Vagina (tissue), 2 donors: ENCODE results near the gene KDM5B. TPM values are rescaled to one million over a fixed set of nuclear protein-coding genes. Genes with fewer than 3 reads are reported as not detected.

Experiments used
- DNase-seq, 2 donors: peaks; one replicate each; pipeline ENCODE4 v3.0.0-alpha.2; 2017; ENCODE audit errors: extremely low spot score in 2 of 2
- H3K27ac ChIP-seq: fragments of 200-600 bp; sonication (generic); one replicate; pipeline ENCODE4 v1.5.1; 2019
- H3K27me3 ChIP-seq: fragments of 200-600 bp; sonication (generic); one replicate; pipeline ENCODE4 v1.5.1; 2019
- H3K36me3 ChIP-seq, 2 donors: fragments of 200-600 bp; sonication (generic); one replicate each; pipeline ENCODE4 v1.5.1; 2017 to 2019
- H3K4me1 ChIP-seq: fragments of 200-600 bp; sonication (generic); one replicate; pipeline ENCODE4 v1.5.1; 2019
- H3K4me3 ChIP-seq, 2 donors: fragments of 200-600 bp; sonication (generic); 1 replicate in 1 of 2; 2 replicates in 1 of 2; pipeline ENCODE4 v1.5.1; 2016 to 2019
- H3K9me3 ChIP-seq: fragments of 200-600 bp; sonication (generic); one replicate; pipeline ENCODE4 v1.5.1; 2019
- CTCF ChIP-seq, 3 experiments: fragments of 450-650 bp in 2 of 3; fragments of 200-600 bp in 1 of 3; sonication (generic) in 1 of 3; IDR thresholded peaks; one replicate each; pipeline ENCODE4 v1.5.1; 2017 to 2019; ENCODE audit warnings: antibody characterized with exemption in 3 of 3, mild to moderate bottlenecking in 2 of 3, moderate library complexity in 2 of 3
- POLR2A ChIP-seq, 2 donors: fragments of 450-650 bp; IDR thresholded peaks; one replicate each; pipeline ENCODE4 v1.6.1; 2017; ENCODE audit warnings: antibody characterized with exemption in 2 of 2, mild to moderate bottlenecking in 2 of 2, moderate library complexity in 2 of 2
- POLR2AphosphoS5 ChIP-seq, 2 donors: sonication (generic); formaldehyde crosslinking; IDR thresholded peaks; one replicate each; pipeline ENCODE4 v1.9.0; 2017; ENCODE audit warnings: antibody characterized with exemption in 2 of 2, mild to moderate bottlenecking in 2 of 2, low read depth in 1 of 2; ENCODE audit not compliant: insufficient read depth in 1 of 2
- intact Hi-C: fragments of 100-400 bp; cut with DNase I; formaldehyde crosslinking; loops from one replicate; pipeline ENCODE4 v1.15.1; 2023
- total RNA-seq: library from RNA; depleted of rRNA; stranded (reverse); fragments of >200 nt; gene quantifications from one replicate; pipeline ENCODE4 v1.2.3, GENCODE V29; 2016

Gene KDM5B
- total RNA-seq, 1 donor from 2014 or later: 99.4 TPM

GRCh38 chr1:202708456-202709275 is 99.6 kb downstream of the KDM5B start:
- H3K4me3 ChIP-seq: no peak overlapping the region
- peaks cover 7% of the 10 kb centered on the region for H3K27me3 ChIP-seq
- no peak for TF ChIP-seq CTCF (IDR thresholded peaks at IDR 0.05)
- TF ChIP-seq POLR2AphosphoS5 (IDR thresholded peaks at IDR 0.05; ENCODE audit: insufficient read depth in 1 of 2, low read depth in 1 of 2): no peak
- TF ChIP-seq POLR2A (IDR thresholded peaks at IDR 0.05): no peak
- no peak overlapping the region for H3K27ac ChIP-seq
- H3K4me1 ChIP-seq: peaks cover 18% of the 10 kb centered on the region
- no peaks in the 10 kb centered on the region for H3K9me3 ChIP-seq
- intact Hi-C loops: loop anchor here (2.0 to 10.0 kb wide), 2 partner anchors 16 to 374 kb away; no protein-coding TSS in a partner anchor
- no peak for DNase-seq
- H3K36me3 ChIP-seq: no peaks in the 10 kb centered on the region

GRCh38 chr1:202706851-202707250 is 101.4 kb downstream of the KDM5B start:
- H3K9me3 ChIP-seq: no peaks in the 10 kb centered on the region
- H3K4me3 ChIP-seq: no peak overlapping the region
- intact Hi-C loops: loop anchor here (10.0 kb wide), 1 partner anchor 372 kb away; no protein-coding TSS in a partner anchor
- no peak overlapping the region for H3K27ac ChIP-seq
- H3K36me3 ChIP-seq: no peaks in the 10 kb centered on the region
- peaks cover 11% of the 10 kb centered on the region for H3K27me3 ChIP-seq
- H3K4me1 ChIP-seq: peaks cover 18% of the 10 kb centered on the region
- no peak for TF ChIP-seq CTCF (IDR thresholded peaks at IDR 0.05)
- TF ChIP-seq POLR2AphosphoS5 (IDR thresholded peaks at IDR 0.05; ENCODE audit: insufficient read depth in 1 of 2, low read depth in 1 of 2): no peak
- no peak for TF ChIP-seq POLR2A (IDR thresholded peaks at IDR 0.05)
- no peak for DNase-seq

GRCh38 chr1:202704601-202705000 is 103.6 kb downstream of the KDM5B start:
- intact Hi-C loops: loop anchor here (2.0 to 10.0 kb wide), 2 partner anchors 50 to 370 kb away; no protein-coding TSS in a partner anchor
- TF ChIP-seq POLR2AphosphoS5 (IDR thresholded peaks at IDR 0.05; ENCODE audit: insufficient read depth in 1 of 2, low read depth in 1 of 2) (no peak), CTCF (IDR thresholded peaks at IDR 0.05) (no peak), POLR2A (IDR thresholded peaks at IDR 0.05) (no peak)
- H3K36me3 ChIP-seq: no peaks in the 10 kb centered on the region
- peaks cover 11% of the 10 kb centered on the region for H3K27me3 ChIP-seq
- no peak overlapping the region for H3K4me3 ChIP-seq
- no peak overlapping the region for H3K27ac ChIP-seq
- H3K4me1 ChIP-seq: peaks cover 7% of the 10 kb centered on the region
- no peaks in the 10 kb centered on the region for H3K9me3 ChIP-seq
- DNase-seq: no peak

- Histone ChIP-seq H3K4me3 (no peak overlapping the region), H3K9me3 (no peaks in the 10 kb centered on the region), H3K36me3 (no peaks in the 10 kb centered on the region), H3K27ac (no peak overlapping the region), H3K4me1 (no peaks in the 10 kb centered on the region), H3K27me3 (peaks cover 4% of the 10 kb centered on the region)
- TF ChIP-seq POLR2A (IDR thresholded peaks at IDR 0.05): no peak
- no peak for TF ChIP-seq POLR2AphosphoS5 (IDR thresholded peaks at IDR 0.05; ENCODE audit: insufficient read depth in 1 of 2, low read depth in 1 of 2)
- no peak for TF ChIP-seq CTCF (IDR thresholded peaks at IDR 0.05)
- intact Hi-C loops: loop anchor here (10.0 kb wide), 1 partner anchor 368 kb away; no protein-coding TSS in a partner anchor
- no peak for DNase-seq
Observed at GRCh38 chr1:202703191-202703590, 105.0 kb downstream of the KDM5B start.

GRCh38 chr1:202702088-202702487 is 106.1 kb downstream of the KDM5B start:
- TF ChIP-seq CTCF (IDR thresholded peaks at IDR 0.05) (no peak), POLR2AphosphoS5 (IDR thresholded peaks at IDR 0.05; ENCODE audit: insufficient read depth in 1 of 2, low read depth in 1 of 2) (no peak), POLR2A (IDR thresholded peaks at IDR 0.05) (no peak)
- Histone ChIP-seq H3K27me3 (peaks cover 4% of the 10 kb centered on the region), H3K4me3 (no peak overlapping the region), H3K27ac (no peak overlapping the region), H3K36me3 (no peaks in the 10 kb centered on the region), H3K4me1 (no peaks in the 10 kb centered on the region), H3K9me3 (no peaks in the 10 kb centered on the region)
- intact Hi-C loops: loop anchor here (10.0 kb wide), 1 partner anchor 367 kb away; no protein-coding TSS in a partner anchor
- no peak for DNase-seq
